ENCODE measurements around the gene CYP4F2.
A peak's percentile ranks its signal among the peaks of the same experiment; 100 is the strongest.
"Not testable (repeated sequence)": the region's sequence is repeated elsewhere in the genome, so short reads cannot be mapped to it uniquely, and the experiment has no call there.

The CYP4F2 gene

DNA sequence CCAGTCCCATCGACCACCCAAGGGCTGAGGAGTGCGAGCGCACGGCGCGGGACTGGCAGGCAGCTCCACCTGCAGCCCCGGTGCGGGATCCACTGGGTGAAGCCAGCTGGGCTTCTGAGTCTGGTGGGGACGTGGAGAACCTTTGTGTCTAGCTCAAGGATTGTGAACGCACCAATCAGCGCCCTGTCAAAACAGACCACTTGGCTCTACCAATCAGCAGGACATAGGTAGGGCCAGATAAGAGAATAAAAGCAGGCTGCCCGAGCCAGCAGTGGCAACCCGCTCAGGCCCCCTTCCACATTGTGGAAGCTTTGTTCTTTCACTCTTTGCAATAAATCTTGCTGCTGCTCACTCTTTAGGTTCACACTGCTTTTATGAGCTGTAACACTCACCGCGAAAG, 2.2 kb upstream of the CYP4F2 start:
- DNase-seq (ENCODE audit: low read depth, low spot score), result not testable (repeated sequence)

- DNase-seq (ENCODE audit: low read depth, low spot score), result not testable (repeated sequence)
These were observed 1.7 kb upstream of the CYP4F2 start for GRCh38 chr19:15899561-15899960.

- no peak for DNase-seq (ENCODE audit: low read depth, low spot score)
These were observed 692 bp downstream of the CYP4F2 start for GRCh38 chr19:15897026-15897737.

GRCh38 chr19:15895876-15896430, 1.9 kb downstream of the CYP4F2 start:
- DNase-seq (ENCODE audit: low read depth, low spot score), result no peak

GRCh38 chr19:15894359-15894758, 3.5 kb downstream of the CYP4F2 start:
- no peak for DNase-seq (ENCODE audit: low read depth, low spot score)

DNA sequence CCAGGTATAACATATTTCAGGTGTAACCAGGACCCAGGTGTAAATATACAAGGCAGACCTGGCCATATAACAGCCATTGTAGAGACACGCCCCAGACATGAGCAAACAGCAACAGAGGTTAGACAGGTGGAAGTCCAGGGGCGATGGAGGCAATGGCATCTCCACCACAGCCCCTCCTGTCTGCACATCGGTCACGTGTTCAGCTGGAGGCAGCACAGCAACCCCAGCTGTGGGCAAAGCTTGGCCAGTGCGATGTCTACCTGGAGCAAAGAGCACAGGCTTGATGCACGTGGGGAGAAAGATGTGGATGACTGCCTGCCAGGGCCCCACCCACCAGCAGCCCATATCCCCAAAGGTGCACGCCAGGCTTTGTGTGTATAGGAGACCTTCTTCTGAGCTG, 4.4 kb downstream of the CYP4F2 start:
- no peak for DNase-seq (ENCODE audit: low read depth, low spot score)

- no peak for DNase-seq (ENCODE audit: low read depth, low spot score)
These were observed 5.9 kb downstream of the CYP4F2 start for GRCh38 chr19:15892012-15892411.

DNA sequence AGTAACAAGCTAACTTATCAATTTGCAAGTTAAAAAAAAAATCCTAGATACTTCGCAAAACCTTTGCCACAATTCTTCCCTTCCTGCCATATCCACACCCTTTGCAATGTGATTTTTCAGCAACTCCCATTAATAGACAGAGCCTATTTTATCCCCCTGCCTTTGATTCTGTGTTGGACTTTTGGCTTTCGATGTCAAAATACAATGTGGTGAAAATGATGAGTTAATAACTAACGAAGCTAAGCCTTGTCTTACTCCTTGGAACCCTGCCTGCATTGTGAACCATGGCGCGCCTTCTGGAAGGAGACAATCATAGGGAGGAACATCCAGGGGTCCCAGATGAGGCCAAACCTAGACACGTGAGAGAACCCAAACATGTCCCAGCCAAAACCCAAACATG, 6.4 kb downstream of the CYP4F2 start:
- no peak for DNase-seq (ENCODE audit: low read depth, low spot score)

GRCh38 chr19:15889339-15889738, 8.5 kb downstream of the CYP4F2 start:
- DNase-seq (ENCODE audit: low read depth, low spot score), result not testable (repeated sequence)

GRCh38 chr19:15885919-15886318, 12.0 kb downstream of the CYP4F2 start:
- DNase-seq (ENCODE audit: low read depth, low spot score), result no peak

DNA sequence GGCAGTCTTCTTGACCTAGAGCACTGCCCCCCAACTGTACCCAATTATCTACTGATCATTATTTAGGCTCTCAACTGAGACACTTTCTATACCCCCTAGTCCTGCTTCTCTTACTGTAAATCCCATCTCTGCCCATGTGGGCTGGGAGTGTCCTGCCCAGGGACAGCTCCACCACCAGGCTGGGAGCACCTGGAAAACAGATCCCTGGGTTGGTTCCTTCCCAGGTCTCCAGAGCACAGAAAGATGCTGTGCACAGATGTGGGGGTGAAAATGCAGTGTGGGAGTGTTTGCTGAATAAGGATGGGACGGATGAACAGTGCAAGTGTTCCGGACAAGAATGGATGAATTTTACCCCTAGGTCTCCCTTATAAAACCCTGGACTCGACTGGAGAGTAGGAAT, 12.7 kb downstream of the CYP4F2 start:
- DNase-seq (ENCODE audit: low read depth, low spot score), result no peak

DNA sequence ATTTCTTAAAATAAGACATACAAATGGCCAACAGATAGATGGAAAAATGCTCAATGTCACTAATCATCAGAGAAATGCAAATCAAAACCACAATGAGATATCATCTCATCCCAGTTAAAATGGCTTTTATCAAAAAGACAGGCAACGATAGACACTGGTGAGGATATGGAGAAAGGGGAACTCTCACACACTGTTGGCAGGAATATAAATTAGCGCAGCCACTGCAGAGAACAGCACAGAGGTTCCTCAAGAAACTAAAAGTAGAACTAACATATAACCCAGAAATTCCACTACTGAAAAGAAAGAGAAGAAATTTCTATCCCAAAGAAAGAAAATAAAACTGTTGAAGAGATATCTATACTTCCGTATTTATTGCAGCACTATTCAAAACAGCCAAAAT, 14.5 kb downstream of the CYP4F2 start:
- DNase-seq (ENCODE audit: low read depth, low spot score), result not testable (repeated sequence)

GRCh38 chr19:15874821-15875474, 22.9 kb downstream of the CYP4F2 start:
- no peak for DNase-seq (ENCODE audit: low read depth, low spot score)

DNA sequence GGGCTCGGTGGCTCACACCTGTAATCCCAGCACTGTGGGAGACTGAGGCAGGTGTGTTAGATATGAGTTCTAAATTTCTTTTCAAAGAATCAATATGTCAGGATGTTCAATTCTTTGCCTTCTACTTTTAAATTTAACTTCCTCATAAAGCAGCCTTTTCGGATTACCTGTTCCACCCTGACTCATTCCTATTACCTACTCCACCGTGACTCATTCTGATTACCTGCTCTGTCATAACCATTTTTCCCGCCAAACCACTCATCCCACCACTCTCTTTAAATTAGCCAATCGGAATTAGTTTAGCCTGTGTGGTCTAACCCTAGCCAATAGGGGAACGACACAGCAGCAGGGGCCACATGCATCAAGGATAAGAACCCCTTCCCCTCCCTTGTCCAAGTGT, 24.1 kb downstream of the CYP4F2 start:
- DNase-seq (ENCODE audit: low read depth, low spot score), result not testable (repeated sequence)

DNA sequence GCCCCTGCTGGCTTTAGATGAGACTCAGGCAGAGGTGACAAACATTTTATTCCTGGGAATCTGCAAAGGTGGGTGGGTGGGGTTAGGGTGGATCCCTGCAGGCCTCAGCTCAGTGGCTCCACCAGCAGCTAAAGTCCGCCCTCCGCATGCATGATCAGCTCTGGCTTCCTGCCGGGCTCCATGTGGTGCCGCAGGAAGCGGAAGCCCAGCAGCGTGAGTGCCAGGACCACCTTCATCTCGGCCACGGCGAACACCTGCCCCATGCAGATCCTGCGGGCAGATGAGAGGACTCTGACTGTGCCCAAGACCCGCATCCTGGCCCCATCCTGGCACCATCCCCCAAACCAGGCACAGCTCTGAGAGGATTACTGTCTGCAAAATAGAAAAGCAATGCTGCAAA, 26.3 kb downstream of the CYP4F2 start:
- DNase-seq (ENCODE audit: low read depth, low spot score), result no peak

- DNase-seq (ENCODE audit: low read depth, low spot score), result no peak
These were observed 28.0 kb downstream of the CYP4F2 start for GRCh38 chr19:15869873-15870272.

- DNase-seq (ENCODE audit: low read depth, low spot score), result peak; percentile 11
These were observed 28.7 kb downstream of the CYP4F2 start for GRCh38 chr19:15869109-15869555.

- no peak for DNase-seq (ENCODE audit: low read depth, low spot score)
These were observed 31.2 kb downstream of the CYP4F2 start for GRCh38 chr19:15866636-15867035.

- no peak for DNase-seq (ENCODE audit: low read depth, low spot score)
These were observed 33.0 kb downstream of the CYP4F2 start for GRCh38 chr19:15864824-15865223.

- no peak for DNase-seq (ENCODE audit: low read depth, low spot score)
These were observed 34.6 kb downstream of the CYP4F2 start for GRCh38 chr19:15863272-15863671.

GRCh38 chr19:15862444-15862843, 35.4 kb downstream of the CYP4F2 start:
- no peak for DNase-seq (ENCODE audit: low read depth, low spot score)

- no peak for DNase-seq (ENCODE audit: low read depth, low spot score)
These were observed 37.4 kb downstream of the CYP4F2 start for GRCh38 chr19:15860522-15860921.

GRCh38 chr19:15859187-15859586, 38.7 kb downstream of the CYP4F2 start:
- no peak for DNase-seq (ENCODE audit: low read depth, low spot score)

All from astrocyte of the hippocampus (primary cell).